GM12872 (cell line): Measurements from ENCODE around the gene UTF1.

Source experiments
- TF ChIP-seq, protein P1 (sequence below): IDR thresholded peaks from 3 replicates; pipeline ENCODE4 v1.5.1; 2011; ENCODE audit warnings: low read depth, mild to moderate bottlenecking, low read length, moderate library complexity; ENCODE audit not compliant: insufficient read depth

Gene UTF1

DNA sequence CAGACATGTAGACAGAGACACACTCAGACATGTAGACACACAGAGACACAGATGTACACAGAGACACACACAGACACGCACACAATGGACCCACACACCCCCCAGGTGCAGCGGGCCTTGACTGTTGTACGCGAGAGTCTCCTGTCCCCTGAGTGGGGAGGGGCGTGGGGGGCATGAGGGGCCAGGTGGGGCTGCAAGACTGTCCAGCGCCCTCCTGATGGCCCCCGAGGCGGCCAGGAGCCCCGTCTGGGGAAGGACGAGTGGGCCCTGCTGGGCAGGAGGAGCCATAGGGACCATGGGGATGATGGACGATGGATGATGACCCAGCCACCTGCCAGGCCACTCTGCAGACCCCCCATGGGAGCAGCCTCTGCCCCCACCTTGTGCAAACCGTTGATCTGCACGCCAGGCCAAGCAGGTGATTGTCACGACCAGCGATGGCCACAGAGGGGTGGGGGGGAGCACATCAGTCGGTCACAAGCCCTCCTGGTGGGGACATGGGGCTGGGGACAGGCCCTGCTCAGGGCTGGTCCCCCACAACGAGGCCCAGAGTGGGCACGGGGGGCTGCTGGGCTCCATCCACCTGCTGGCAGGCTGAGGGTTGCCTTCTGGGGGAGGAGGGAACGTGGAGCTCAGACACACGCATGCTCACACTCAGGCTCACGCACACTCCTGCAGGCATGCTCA, 19.2 kb downstream of the UTF1 start:
- TF ChIP-seq, protein P1, sequence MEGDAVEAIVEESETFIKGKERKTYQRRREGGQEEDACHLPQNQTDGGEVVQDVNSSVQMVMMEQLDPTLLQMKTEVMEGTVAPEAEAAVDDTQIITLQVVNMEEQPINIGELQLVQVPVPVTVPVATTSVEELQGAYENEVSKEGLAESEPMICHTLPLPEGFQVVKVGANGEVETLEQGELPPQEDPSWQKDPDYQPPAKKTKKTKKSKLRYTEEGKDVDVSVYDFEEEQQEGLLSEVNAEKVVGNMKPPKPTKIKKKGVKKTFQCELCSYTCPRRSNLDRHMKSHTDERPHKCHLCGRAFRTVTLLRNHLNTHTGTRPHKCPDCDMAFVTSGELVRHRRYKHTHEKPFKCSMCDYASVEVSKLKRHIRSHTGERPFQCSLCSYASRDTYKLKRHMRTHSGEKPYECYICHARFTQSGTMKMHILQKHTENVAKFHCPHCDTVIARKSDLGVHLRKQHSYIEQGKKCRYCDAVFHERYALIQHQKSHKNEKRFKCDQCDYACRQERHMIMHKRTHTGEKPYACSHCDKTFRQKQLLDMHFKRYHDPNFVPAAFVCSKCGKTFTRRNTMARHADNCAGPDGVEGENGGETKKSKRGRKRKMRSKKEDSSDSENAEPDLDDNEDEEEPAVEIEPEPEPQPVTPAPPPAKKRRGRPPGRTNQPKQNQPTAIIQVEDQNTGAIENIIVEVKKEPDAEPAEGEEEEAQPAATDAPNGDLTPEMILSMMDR, result peak; percentile 23; the same call in 1 of the 3 replicates

DNA sequence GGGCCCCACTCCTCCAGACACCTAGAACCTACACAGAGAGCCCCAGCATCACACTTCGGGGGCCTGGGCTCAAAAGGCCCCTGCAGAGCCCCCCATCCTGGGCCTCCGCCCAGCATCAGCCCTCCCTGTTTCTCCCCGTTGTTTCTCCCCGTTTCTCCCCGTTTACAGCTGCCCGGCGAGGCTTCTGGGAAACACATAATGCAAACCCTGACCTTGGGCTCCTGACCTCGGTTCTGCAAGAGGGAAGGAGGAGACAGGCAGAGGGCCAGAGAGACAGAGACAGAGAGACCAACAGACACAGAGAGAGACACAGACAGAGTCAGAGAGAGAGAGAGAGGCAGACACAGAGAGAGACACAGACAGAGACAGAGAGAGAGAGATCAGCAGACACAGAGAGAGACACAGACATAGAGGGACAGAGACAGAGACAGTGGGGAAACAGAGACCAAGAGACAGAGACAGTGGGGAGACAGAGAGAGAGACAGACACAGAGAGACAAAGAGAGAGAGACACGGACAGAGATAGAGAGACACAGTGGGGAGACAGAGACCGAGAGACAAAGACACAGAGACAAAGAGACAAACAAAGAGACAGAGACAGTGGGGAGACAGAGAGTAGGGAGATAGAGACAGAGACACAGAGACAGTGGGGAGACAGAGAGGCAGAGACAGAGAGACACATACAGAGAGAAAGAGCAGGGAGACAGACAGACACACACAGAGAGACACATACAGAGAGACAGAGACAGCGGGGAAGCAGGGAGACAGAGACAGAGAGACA, 20.1 kb downstream of the UTF1 start:
- TF ChIP-seq, protein P1, result no peak

DNA sequence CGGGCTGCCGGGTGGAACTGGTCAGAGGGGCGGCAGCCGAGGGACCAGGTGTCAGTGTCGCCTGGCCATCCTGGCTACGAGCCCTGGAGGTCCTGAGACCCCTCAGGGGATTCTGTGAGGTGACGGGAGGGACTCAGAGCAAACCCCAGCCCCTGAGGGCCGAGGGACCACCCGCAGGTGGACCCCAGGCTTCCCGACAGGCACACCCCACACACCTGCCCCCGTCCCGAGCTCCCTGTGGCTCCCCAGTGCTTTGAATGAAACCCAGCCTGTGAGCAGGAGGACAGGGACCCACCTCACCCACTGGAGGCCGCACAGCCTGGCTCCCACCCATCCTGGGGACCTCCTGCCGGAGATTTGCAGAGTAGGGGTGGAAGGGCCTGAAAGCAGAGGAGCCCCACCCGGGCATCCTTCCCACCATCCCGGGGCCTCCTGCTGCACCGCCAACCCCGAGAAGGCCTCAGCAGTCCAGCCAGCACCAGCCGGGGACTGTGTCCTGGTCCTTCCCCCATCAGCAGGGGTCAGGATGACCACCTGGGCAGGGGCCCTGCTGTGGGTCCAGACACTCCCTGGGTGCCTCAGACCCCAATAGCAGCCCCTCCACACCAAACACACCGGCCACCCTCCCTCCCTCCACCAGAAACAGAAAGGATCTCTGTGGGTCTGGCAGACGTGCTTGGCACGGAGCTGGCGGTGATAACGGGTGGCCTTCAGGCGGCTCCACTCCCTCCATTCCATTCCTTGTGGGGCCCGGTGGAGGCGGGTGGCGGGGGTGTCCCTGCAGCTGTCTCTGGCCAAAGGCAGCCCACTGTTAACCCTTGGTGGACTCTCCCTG, 21.6 kb downstream of the UTF1 start:
- TF ChIP-seq, protein P1, result no peak

DNA sequence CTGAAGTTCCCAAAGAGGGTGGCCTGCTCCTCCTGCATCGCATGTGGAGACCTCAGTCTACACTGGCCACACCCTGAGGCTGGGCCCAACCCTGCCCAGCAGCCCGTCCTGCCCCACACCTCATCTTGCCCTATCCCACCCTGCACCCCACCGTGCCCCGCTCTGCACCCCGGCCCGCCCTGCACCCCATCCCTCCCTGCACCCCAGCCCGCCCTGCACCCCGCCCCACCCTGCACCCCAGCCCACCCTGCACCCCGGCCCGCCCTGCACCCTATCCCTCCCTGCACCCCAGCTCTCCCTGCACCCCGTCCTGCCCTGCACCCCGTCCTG, 22.2 kb downstream of the UTF1 start:
- TF ChIP-seq, protein P1, result no peak

DNA sequence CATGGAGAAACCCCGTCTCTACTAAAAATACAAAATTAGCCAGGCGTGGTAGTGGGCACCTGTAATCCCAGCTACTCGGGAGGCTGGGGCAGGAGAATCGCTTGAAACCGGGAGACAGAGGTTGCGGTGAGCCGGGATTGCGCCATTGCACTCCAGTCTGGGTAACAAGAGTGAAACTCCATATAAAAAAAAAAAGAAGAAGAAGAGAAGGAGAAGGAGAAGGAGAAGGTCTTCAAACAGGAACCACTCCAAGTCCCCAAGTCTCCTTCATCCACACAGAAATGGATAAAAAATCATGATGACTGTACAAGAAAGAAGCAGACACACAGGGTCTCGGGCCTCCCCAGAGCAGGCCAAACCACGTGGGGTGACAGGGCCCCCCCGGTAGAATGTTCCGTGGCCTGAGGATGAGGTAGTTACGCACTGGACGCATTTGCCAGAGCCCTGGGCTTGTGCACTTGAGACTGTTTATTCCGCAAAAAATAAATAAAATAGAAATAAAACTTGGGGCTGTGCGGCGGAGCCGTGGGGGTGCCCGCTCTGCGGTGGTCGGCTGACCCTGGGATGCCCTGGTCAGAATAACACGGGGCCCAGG, 23.4 kb downstream of the UTF1 start:
- TF ChIP-seq, protein P1, result no peak

DNA sequence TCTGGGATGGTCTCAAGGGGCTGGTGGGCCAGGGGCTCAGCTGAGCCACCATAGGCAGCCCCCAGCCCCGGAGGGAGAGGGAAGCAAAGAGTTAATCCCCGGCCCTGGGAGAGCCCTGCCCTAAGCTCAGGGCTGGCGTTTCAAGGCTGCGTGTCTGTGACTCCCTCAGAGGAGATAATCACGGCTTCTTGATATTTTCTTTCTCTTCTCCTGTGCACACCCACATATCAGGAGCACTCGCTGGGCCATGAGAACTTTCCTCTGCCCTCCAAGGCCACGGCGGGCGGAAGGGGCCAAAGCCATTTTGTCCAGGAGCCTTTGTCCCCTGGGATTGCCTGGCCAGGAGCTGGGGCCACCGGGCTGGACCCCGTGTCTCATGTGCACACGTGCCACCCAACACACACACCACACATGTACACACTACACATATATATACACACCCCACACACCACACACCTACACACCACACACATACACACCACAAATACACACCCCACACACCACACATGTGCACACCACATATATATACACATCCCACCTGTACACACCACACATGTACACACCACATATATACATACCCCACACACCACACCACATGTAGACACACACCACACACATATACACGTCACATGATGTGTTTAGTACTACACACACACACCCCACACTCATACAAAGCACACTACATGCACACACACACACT, 24.6 kb downstream of the UTF1 start:
- TF ChIP-seq, protein P1, result no peak
